NCI-H446 (cell line): ENCODE measurements around the gene CAPZA1.

ENCODE experiments used
- DNase-seq, 2 experiments: peaks; one replicate each; lab custom pipeline; 2025; lab: John Stamatoyannopoulos, UW

CAPZA1 gene

GRCh38 chr1:112701227-112702066, 81.8 kb downstream of the CAPZA1 start:
- DNase-seq: no peak

GRCh38 chr1:112702067-112702395, 82.4 kb downstream of the CAPZA1 start:
- DNase-seq: no peak

GRCh38 chr1:112702420-112703261, 83.0 kb downstream of the CAPZA1 start:
- no peak for DNase-seq

- DNase-seq: no peak
Measured at GRCh38 chr1:112703706-112704105, 84.1 kb downstream of the CAPZA1 start.

GRCh38 chr1:112704391-112704933, 84.8 kb downstream of the CAPZA1 start:
- DNase-seq: no peak

- DNase-seq: peak; percentile 67 to 91
Measured at GRCh38 chr1:112704934-112705627, 85.4 kb downstream of the CAPZA1 start.

- DNase-seq: peak in 1 of 2 experiments; percentile 83
Measured at GRCh38 chr1:112706505-112707220, 87.0 kb downstream of the CAPZA1 start, which contains the start of gene RHOC. Gene RHOC (minus strand): TSS chr1:112707127. CDS start chr1:112703799, 3,328 bp downstream.

GRCh38 chr1:112707221-112708001, 87.8 kb downstream of the CAPZA1 start:
- peak; percentile 71 to 87 for DNase-seq

GRCh38 chr1:112708002-112708448, 88.4 kb downstream of the CAPZA1 start:
- DNase-seq: no peak

GRCh38 chr1:112708489-112708888, 88.9 kb downstream of the CAPZA1 start:
- DNase-seq: no peak

- no peak for DNase-seq
Measured at GRCh38 chr1:112710159-112710558, 90.5 kb downstream of the CAPZA1 start.

GRCh38 chr1:112710586-112710985, 91.0 kb downstream of the CAPZA1 start:
- no peak for DNase-seq

- no peak for DNase-seq
Measured at GRCh38 chr1:112711041-112711440, 91.4 kb downstream of the CAPZA1 start.

GRCh38 chr1:112711670-112712069, 92.0 kb downstream of the CAPZA1 start:
- no peak for DNase-seq

- DNase-seq: no peak
Measured at GRCh38 chr1:112712191-112712590, 92.6 kb downstream of the CAPZA1 start.

GRCh38 chr1:112712701-112713128, 93.1 kb downstream of the CAPZA1 start:
- no peak for DNase-seq

GRCh38 chr1:112713466-112714312, 94.1 kb downstream of the CAPZA1 start:
- DNase-seq: no peak

- DNase-seq: no peak
Measured at GRCh38 chr1:112714313-112715263, 95.0 kb downstream of the CAPZA1 start.
